Neural cell (in vitro differentiated cells): ENCODE results near the gene TBC1D24. TPM values are rescaled to one million over a fixed set of nuclear protein-coding genes. Genes with fewer than 3 reads are reported as not detected.

Source experiments
- H2AFZ ChIP-seq: fragments of 200-600, 300-800 bp; sonication (generic), shearing (Covaris generic); 2 replicates; pipeline ENCODE4 v1.6.0; 2014; ENCODE audit warnings: low read depth, mild to moderate bottlenecking, antibody characterized with exemption, low read length, moderate library complexity
- H3F3A ChIP-seq: fragments of 200-600 bp; shearing (Covaris generic); 2 replicates; pipeline ENCODE4 v1.6.1; 2016; ENCODE audit warnings: mild to moderate bottlenecking, moderate library complexity, mixed read lengths, antibody characterized with exemption, low read length; ENCODE audit not compliant: insufficient read depth, poor library complexity, severe bottlenecking
- H3K27ac ChIP-seq: fragments of 200-600, 300-800 bp; sonication (generic), shearing (Covaris generic); 2 replicates; pipeline ENCODE4 v1.5.1; 2014; ENCODE audit warnings: mild to moderate bottlenecking, low read length, moderate library complexity
- H3K27me3 ChIP-seq: fragments of 300-800, 200-600 bp; sonication (generic), shearing (Covaris generic); 2 replicates; pipeline ENCODE4 v1.6.0; 2014; ENCODE audit warnings: mild to moderate bottlenecking, low read depth, low read length, moderate library complexity; ENCODE audit not compliant: insufficient read depth
- H3K36me3 ChIP-seq: fragments of 300-800, 200-600 bp; sonication (generic), shearing (Covaris generic); 2 replicates; pipeline ENCODE4 v1.5.1; 2014; ENCODE audit warnings: mild to moderate bottlenecking, antibody characterized with exemption, low read length, moderate library complexity; ENCODE audit not compliant: insufficient read depth
- H3K4me2 ChIP-seq: fragments of 300-800, 200-600 bp; sonication (generic), shearing (Covaris generic); 2 replicates; pipeline ENCODE4 v1.6.0; 2014; ENCODE audit warnings: mild to moderate bottlenecking, low read length
- H3K4me3 ChIP-seq: fragments of 300-800, 200-600 bp; sonication (generic), shearing (Covaris generic); 2 replicates; pipeline ENCODE4 v1.5.1; 2014; ENCODE audit warnings: mild to moderate bottlenecking, low read length, moderate library complexity
- H3K79me2 ChIP-seq: fragments of 200-600 bp; shearing (Covaris generic); replicated peaks from 2 replicates; pipeline ENCODE4 v1.6.0; 2014; ENCODE audit warnings: mild to moderate bottlenecking, low read length, moderate library complexity; ENCODE audit not compliant: insufficient read depth
- H3K9ac ChIP-seq: fragments of 300-800, 200-600 bp; sonication (generic), shearing (Covaris generic); 2 replicates; pipeline ENCODE4 v1.6.1; 2016; ENCODE audit warnings: mild to moderate bottlenecking, low read length, mixed read lengths
- H3K9me2 ChIP-seq: fragments of 200-600 bp; shearing (Covaris generic); 2 replicates; pipeline ENCODE4 v1.6.1; 2016; ENCODE audit warnings: mild to moderate bottlenecking, low read length, mixed read lengths; ENCODE audit not compliant: insufficient read depth
- H3K9me3 ChIP-seq: fragments of 200-600, 300-800 bp; sonication (generic), shearing (Covaris generic); 2 replicates; pipeline ENCODE4 v1.6.1; 2016; ENCODE audit warnings: mild to moderate bottlenecking, mixed run types, low read length, moderate library complexity, mixed read lengths
- H4K20me1 ChIP-seq: fragments of 200-600 bp; shearing (Covaris generic); 2 replicates; pipeline ENCODE4 v1.6.1; 2016; ENCODE audit warnings: mild to moderate bottlenecking, mixed run types; ENCODE audit not compliant: insufficient read depth
- CTCF ChIP-seq: fragments of 450-650 bp; IDR thresholded peaks from 2 replicates; pipeline ENCODE4 v1.5.1; 2014; ENCODE audit warnings: antibody characterized with exemption, mild to moderate bottlenecking, moderate library complexity; ENCODE audit not compliant: poor library complexity, severe bottlenecking
- EP300 ChIP-seq: fragments of 450-650 bp; conservative IDR thresholded peaks from 2 replicates; pipeline ENCODE4 v1.6.1; 2014; ENCODE audit warnings: antibody characterized with exemption, mild to moderate bottlenecking, moderate library complexity; ENCODE audit not compliant: poor library complexity, severe bottlenecking
- EZH2 ChIP-seq: fragments of 200-600, 300-800 bp; shearing (Covaris generic), sonication (generic); IDR thresholded peaks from 2 replicates; pipeline ENCODE4 v1.6.1; 2014; ENCODE audit warnings: antibody characterized with exemption, low read length, borderline replicate concordance, mild to moderate bottlenecking; ENCODE audit not compliant: insufficient read depth, poor library complexity, severe bottlenecking
- MXI1 ChIP-seq: fragments of 450-650 bp; conservative IDR thresholded peaks from 2 replicates; pipeline ENCODE4 v1.6.1; 2014; ENCODE audit warnings: antibody characterized with exemption, mild to moderate bottlenecking; ENCODE audit not compliant: poor library complexity, severe bottlenecking
- POLR2AphosphoS5 ChIP-seq: IDR thresholded peaks from 2 replicates; pipeline ENCODE4 v1.6.1; 2012
- RAD21 ChIP-seq: fragments of 450-650 bp; conservative IDR thresholded peaks from 2 replicates; pipeline ENCODE4 v1.6.1; 2014; ENCODE audit warnings: antibody characterized with exemption, mild to moderate bottlenecking, moderate library complexity
- SMC3 ChIP-seq: fragments of 450-650 bp; conservative IDR thresholded peaks from 2 replicates; pipeline ENCODE4 v1.6.1; 2014; ENCODE audit warnings: antibody characterized with exemption, mild to moderate bottlenecking, moderate library complexity; ENCODE audit not compliant: poor library complexity
- TAF1 ChIP-seq: IDR thresholded peaks from 2 replicates; pipeline ENCODE4 v1.6.1; 2012; ENCODE audit warnings: low read depth
- polyA minus RNA-seq: library from RNA; depleted of rRNA, polyadenylated mRNA; stranded (reverse); fragments of >200 nt; gene quantifications from 2 replicates; pipeline ENCODE4 v1.2.3, GENCODE V29; 2014
- polyA plus RNA-seq: library from polyadenylated mRNA; depleted of rRNA; stranded (reverse); fragments of >200 nt; gene quantifications from 2 replicates; pipeline ENCODE4 v1.2.3, GENCODE V29; 2014
- TF ChIP-seq, protein P1 (sequence below): IDR thresholded peaks from 2 replicates; pipeline ENCODE4 v1.6.1; 2012; ENCODE audit warnings: borderline replicate concordance

The TBC1D24 gene
- polyA plus RNA-seq = 27.1 and 30.1 TPM in 2 replicates
- polyA minus RNA-seq = 43.1 and 46.7 TPM in 2 replicates

- H3K4me3 ChIP-seq = peak within 1 kb of the TSS; percentile 94
Measured at GRCh38 chr16:2474877-2475412, at the start of gene TBC1D24. TBC1D24 (plus strand) TSS chr16:2475127; CDS start chr16:2496149, 21,022 bp downstream.

GRCh38 chr16:2425825-2426430 is 49.0 kb upstream of the TBC1D24 start:
- peaks cover under 1% of the 10 kb centered on the region for H3K79me2 ChIP-seq
- H3K4me2 ChIP-seq = no peak overlapping the region

More at GRCh38 chr16:2474877-2475412, at the start of gene TBC1D24:
- Histone ChIP-seq H3K4me2 (peak within 1 kb of the TSS; percentile 89), H2AFZ (peak within 1 kb of the TSS; percentile 60), H3K27me3 (no peaks in the 10 kb centered on the region), H3K9ac (peak within 1 kb of the TSS; percentile 73), H3F3A (no peaks in the 10 kb centered on the region), H3K9me2 (no peaks in the 10 kb centered on the region), H3K27ac (peak within 1 kb of the TSS; percentile 16), H3K79me2 (peaks cover 8% of the 10 kb centered on the region), H4K20me1 (no peaks in the 10 kb centered on the region), H3K9me3 (no peaks in the 10 kb centered on the region), H3K36me3 (no peaks in the 10 kb centered on the region)
- TF ChIP-seq EP300 (no peak), MXI1 (no peak), SMC3 (no peak), POLR2AphosphoS5 (peak; percentile 73), RAD21 (no peak)

More at GRCh38 chr16:2425825-2426430, 49.0 kb upstream of the TBC1D24 start:
- Histone ChIP-seq H3K36me3 (no peaks in the 10 kb centered on the region), H4K20me1 (no peaks in the 10 kb centered on the region), H3K9me3 (no peaks in the 10 kb centered on the region), H2AFZ (no peak overlapping the region), H3F3A (no peaks in the 10 kb centered on the region), H3K27me3 (no peaks in the 10 kb centered on the region), H3K4me3 (no peak overlapping the region), H3K9ac (no peak overlapping the region), H3K27ac (no peak overlapping the region), H3K9me2 (no peaks in the 10 kb centered on the region)
- TF ChIP-seq, protein P1, sequence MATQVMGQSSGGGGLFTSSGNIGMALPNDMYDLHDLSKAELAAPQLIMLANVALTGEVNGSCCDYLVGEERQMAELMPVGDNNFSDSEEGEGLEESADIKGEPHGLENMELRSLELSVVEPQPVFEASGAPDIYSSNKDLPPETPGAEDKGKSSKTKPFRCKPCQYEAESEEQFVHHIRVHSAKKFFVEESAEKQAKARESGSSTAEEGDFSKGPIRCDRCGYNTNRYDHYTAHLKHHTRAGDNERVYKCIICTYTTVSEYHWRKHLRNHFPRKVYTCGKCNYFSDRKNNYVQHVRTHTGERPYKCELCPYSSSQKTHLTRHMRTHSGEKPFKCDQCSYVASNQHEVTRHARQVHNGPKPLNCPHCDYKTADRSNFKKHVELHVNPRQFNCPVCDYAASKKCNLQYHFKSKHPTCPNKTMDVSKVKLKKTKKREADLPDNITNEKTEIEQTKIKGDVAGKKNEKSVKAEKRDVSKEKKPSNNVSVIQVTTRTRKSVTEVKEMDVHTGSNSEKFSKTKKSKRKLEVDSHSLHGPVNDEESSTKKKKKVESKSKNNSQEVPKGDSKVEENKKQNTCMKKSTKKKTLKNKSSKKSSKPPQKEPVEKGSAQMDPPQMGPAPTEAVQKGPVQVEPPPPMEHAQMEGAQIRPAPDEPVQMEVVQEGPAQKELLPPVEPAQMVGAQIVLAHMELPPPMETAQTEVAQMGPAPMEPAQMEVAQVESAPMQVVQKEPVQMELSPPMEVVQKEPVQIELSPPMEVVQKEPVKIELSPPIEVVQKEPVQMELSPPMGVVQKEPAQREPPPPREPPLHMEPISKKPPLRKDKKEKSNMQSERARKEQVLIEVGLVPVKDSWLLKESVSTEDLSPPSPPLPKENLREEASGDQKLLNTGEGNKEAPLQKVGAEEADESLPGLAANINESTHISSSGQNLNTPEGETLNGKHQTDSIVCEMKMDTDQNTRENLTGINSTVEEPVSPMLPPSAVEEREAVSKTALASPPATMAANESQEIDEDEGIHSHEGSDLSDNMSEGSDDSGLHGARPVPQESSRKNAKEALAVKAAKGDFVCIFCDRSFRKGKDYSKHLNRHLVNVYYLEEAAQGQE = no peak
- TF ChIP-seq EZH2 (no peak), EP300 (no peak), CTCF (no peak), POLR2AphosphoS5 (no peak), MXI1 (no peak), TAF1 (no peak), SMC3 (no peak), RAD21 (no peak)
